NCI-H2227 (cell line): ENCODE data around the gene MRPL19.
A peak's percentile ranks its signal among the peaks of the same experiment; 100 is the strongest.

Source experiments
- DNase-seq: peaks from one replicate; lab custom pipeline; 2025; ENCODE audit not compliant: unreplicated experiment; lab: John Stamatoyannopoulos, UW

Gene MRPL19

GRCh38 chr2:75728614-75729419 is 82.2 kb downstream of the MRPL19 start:
- DNase-seq = no peak

- DNase-seq = peak; percentile 50
These were observed 83.3 kb downstream of the MRPL19 start for GRCh38 chr2:75729861-75730260.

GRCh38 chr2:75736276-75736675 is 89.7 kb downstream of the MRPL19 start:
- no peak for DNase-seq

- no peak for DNase-seq
These were observed 91.4 kb downstream of the MRPL19 start for GRCh38 chr2:75737961-75738360.
